Amniotic epithelial cell (primary cell): ENCODE results near the gene DNAAF8.
"Not testable (repeated sequence)": the region's sequence is repeated elsewhere in the genome, so short reads cannot be mapped to it uniquely, and the experiment has no call there.

Source experiments
- DNase-seq: peaks from one replicate; pipeline ENCODE4 v3.0.0-alpha.2; 2010; ENCODE audit warnings: low read depth

The DNAAF8 gene

DNA sequence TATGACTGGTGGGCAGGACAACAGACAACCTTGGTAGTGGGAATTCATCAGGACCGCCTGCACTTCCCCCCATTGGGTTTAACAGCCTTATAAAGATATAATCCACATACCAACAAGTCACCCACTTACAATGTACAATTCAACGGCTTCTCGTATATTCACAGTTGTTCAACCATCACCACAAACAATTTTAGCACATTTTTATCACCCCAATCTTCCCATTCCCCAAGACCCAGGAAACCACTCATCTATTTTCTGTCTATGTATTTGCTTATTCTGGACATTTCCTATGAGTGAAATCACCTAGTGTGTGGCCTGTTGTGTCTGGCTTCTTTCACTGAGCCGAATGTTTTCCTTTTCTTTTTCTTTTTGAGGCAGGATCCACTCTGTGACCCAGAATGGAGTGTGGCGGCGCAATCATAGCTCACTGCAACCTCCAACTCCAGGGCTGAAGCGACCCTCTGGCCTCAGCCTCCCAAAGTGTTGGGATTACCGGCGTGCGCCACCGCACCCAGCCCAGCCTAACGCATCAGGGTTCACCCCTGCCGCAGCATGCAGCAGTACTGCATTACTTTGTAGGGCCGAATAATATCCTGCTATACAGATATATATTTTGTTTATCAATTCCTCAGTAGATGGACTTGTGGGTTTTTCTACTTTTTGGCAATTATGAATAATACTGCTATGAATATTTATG lies 11.1 kb upstream of the DNAAF8 start:
- DNase-seq: peak; percentile 22

DNA sequence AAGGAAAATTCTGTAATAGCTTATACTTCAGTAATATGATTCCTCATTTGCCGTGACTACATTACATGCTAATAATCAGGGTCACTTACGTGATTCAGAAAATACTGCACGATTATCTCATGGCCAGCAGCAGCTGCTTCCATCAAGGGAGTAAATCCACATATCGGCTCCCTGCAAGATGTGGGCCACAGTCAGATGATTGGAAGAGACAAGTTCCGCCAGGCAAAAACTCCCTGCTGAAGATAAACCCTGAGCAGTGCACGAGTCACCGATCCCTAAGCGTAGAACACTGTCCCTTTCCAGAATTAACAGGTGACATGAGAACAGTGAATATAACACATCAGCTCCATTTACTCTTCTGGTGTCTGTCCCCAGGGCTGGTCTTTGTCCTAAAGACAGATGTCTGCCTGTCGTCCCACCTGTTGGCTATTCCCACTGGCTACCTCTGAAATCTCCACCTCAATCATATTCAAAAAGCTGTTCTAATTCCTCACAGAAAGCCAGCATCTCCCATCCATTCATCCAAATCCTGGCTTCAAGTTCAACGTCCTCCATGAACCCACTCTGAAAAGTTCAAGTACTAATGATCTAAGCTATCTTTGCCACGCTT lies 9.6 kb upstream of the DNAAF8 start:
- DNase-seq: no peak

DNA sequence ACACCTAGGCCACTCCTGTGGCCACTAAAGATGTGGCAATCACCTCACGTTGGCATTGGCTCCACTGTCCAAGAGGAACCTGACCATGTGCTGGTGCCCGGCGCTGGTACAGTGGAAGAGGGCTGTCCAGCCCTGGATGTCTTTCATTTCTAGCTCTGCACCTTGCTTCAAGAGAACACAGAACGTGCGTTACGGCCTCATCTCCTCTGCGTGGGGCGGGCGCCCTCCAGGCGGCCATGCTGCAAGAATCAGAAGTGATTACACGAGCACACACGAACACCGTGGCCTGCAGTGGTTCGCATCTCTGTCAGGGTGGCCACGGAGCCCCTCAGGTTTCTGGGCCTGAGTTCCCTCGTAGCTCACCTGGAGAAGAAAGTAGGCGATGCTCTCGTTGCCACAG lies 7.7 kb upstream of the DNAAF8 start:
- DNase-seq: no peak

DNA sequence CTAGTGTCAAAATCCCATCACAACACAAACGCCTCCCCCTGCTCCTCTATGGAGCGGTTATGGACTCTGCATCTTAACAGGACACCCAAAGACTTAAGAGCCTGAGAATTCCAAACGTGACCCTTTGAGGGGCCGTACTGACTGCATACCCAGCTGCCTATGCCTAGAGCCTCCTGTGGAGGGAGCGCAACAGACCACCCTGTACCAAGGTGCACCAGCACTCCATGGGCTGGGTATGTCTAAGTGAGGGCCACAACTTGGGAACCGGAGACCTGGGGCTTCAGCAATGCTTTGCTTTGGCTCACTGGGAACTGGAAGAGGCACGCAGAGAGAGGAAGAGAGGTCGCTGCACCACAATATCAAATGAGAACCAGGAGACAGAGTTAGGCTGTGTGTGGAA lies 5.7 kb upstream of the DNAAF8 start:
- DNase-seq: no peak

DNA sequence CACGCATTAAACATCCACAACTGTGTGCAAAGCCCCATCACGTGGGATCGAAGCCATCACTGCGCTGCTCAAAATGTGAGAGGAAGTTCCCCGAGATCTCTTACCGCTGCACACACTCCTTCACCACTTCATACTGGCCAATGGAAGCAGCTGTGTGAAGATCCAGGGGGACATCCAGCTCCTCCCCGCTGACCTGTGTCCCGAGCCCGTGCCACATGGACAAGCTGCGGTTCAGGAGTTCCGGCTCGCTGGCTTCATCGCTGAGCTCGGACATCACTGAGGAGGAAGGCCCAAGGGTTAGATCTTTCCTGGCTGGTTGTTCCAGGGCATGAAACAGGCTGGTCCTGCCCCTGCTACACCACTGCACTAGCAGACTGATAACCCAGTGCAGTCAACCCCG lies 4.5 kb upstream of the DNAAF8 start:
- DNase-seq: no peak

DNA sequence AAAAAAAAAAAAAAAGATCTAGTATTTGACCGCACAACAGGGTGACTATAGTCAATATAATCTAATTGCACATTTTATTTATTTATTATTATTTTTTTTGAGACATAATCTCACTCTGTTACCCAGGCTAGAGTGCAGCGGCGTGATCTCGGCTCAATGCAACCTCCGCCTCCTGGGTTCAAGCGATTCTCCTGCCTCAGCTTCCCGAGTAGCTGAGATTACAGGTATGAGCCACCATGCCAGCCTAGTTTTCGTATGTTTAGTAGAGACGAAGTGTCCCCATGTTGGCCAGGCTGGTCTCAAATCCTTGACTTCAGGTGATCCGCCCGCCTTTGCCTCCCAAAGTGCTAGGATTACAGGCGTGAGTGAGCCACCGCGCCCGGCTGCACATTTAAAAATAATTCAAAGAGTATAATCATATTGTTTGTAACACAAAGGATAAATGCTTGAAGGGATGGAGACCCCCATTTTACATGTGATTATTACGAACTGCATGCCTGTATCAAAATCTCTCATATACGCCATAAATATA lies 1.1 kb upstream of the DNAAF8 start:
- DNase-seq: no peak

DNA sequence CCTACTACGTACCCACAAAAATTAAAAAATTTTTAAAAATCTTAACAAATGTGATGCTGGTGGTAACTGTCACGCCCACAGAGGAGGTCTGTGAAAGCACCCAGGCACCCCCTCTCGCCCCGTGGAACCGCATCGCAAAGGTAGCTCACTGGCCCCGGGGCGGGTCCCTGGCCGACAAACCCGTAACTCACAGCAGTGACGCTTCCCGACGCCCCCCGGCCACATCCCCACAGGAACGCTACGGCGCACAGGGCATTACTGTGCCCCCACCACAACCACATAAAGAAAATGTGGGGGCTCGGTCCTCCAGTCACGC lies 632 bp upstream of the DNAAF8 start:
- no peak for DNase-seq

DNA sequence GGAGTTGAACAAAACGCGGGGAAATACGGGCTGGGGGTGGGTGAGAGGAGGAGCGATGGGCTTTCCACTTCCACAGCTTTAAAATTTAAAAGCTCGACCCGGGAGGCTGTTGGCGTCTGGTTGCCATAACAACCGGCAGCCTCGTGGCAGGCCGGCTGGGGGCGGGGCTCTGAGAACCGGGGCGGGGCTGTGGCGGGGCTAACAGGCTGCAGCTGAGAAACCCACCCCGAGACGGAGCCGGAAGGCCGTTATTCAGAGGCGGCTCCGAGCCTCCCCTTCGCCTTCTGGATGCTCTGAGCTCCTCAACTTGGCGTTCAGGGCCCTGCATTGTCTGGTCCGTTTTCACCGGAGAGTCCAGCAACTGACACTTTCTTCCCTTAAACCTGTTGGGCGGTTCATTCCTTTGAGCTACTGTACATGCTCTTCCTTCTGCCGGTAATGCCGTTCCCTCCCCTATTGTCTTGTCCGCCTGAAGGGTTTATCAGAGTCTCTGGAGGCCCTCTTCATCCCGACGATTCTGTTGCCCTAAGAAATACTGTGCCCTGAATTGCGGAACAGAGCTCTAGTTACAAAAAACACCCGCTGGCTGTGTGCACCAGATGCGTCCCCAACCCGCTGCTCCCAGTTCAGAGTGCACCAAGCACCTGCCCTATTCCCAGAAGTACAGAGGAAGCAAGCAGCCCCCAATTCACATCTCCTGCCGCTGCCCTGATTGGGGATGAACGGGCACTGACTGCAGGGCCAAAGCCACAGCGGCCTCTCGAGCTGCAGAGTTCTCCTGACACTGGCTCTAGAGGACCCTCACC lies 596 bp downstream of the DNAAF8 start:
- DNase-seq: peak; percentile 62

DNA sequence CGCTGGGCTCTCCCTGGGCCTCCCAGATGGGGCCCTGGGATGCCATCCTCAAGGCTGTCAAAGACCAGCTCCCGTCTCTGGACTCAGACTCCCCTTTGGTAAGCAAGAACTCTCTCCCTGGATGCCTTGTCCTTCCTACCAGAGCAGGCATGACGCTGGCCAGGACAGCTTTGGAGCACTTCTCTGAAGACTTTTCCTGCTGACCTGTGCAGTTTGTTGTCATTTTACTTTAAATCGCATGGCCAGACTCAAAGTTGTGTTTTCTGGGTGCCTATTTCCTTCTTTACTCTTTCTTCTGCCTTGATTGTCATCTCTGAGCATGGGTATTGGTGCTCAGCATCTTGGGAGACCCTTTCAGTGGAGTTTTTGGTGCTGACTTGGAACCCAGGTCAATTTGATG lies 2.2 kb downstream of the DNAAF8 start:
- no peak for DNase-seq

DNA sequence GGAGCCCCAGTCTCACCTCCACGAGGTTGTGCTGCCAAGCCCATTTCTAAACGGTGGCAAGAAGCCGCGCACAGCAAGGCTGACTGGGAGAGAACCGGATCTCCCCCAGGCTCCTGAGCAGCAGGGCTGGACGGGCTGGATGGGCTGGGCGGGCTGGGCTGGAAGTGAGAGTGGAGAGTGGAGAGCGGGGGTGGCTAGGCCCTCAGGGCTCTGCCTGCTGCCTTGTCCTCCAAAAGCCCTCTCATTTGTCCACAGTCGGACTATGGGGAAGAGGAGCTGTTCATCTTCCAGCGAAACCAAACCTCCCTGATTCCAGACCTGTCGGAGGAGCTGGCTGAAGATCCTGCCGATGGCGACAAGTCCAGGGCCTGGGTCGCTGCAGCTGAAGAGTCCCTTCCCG lies 3.2 kb downstream of the DNAAF8 start:
- DNase-seq: no peak

DNA sequence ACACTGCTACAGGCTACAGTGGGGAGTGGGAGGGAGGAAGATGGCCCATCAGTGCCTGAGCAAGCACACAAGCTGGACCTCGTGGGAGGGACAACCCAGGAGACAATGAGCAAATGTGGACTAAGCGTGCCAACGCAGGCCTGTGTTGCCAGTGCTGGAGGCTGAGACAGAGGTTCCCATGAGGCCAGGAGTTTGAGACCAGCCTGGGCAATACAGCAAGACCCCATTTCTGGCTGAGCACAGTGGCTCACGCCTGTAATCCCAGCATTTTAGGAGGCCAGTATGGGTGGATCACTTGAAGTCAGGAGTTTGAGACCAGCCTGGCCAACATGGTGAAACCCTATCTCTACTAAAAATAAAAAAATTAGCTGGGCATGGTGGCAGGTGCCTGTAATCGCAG lies 4.0 kb downstream of the DNAAF8 start:
- DNase-seq: not testable (repeated sequence)

DNA sequence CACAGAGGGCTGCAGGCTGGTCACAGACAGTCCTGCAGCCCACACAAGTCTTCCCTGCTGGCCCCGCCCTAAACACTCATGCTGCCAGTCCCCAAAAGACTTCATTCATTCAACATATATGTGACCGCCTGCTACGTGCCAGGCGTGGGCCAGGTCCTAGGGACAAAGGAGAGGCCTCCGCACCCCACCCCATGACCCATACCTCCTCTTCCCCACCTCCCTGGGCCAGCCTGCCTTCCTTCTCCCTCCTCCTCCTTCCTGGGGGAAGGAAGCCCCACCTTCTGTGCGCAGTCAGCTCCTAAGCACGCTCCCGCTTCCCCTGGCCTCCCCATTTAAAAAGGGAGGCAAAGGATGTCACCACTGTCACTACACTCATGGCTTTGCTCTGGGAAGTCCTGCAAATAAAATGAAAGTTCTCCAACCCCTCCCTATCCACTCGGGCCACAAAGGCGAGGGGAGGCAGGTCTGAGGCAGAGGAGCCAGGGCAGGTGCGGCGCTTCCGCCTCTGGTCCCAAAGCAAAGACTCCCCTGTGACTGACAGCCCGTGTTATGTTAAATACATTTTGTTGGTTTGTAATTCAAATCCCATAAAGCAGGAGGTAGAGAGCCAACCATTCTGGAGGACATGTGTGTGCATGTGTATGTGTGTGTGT lies 9.0 kb downstream of the DNAAF8 start:
- no peak for DNase-seq

DNA sequence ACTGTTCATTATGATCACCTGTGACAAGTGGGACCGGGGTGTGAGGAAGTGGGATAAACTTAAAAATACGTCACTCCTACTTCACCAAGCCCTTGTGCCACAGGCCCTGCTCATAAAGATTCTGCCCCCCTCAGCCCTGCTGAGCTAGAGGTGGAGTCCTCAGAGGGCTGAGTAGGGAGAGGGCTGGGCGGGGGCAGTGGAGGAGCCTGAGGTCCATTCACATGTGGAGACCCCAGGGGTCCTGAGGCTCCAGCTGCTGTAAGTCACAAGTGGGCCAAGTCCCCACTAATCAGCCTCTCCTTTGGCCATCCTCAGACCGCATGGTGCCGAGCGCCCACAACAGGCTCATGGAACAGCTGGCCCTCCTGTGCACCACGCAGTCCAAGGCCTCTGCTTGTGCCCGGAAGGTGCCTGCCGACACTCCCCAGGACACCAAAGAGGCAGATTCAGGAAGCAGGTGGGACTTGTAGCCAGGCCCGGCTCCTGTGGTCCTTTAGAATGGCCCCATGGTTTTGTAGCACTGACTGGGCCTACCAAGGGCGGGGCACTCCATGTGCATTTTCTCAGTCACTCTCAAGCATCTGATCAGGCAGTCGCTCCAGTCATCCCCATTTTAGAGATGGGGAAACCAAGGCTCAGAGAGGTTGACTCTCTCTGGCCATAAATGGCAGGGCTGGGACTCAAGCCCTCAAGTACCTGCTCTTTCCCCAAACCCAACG lies 10.4 kb downstream of the DNAAF8 start:
- DNase-seq: no peak

DNA sequence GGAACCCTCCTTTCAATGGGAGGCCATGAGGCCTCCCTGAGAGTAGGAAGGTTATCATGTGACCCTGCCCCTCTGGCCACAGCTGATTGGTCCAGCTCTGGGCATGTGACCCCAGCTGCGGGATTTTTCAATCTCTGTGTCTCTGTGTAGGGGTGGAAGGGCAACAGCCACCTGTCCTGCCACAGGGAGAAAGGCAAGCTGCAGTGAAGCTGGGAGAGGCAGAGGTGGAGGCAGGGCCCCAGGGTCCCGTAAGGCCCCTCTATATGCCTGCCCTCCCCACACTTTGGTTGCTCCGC lies 10.9 kb downstream of the DNAAF8 start:
- no peak for DNase-seq

DNA sequence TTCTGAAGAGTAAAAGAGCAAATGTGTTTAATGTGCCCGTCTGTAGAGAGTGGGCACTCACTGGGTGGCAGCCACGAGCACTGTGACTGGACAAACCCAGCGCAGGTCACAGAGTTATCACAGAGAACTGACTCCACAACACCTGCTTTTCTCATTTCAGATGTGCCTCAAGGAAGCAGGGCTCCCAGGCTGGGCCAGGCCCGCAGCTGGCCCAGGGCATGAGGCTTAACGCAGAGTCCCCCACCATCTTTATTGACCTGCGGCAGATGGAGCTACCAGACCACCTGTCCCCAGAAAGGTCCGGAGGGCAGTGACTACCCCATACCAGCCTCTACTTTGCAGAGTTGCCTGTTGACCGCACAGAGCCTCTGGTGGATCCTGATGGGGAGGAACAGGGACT lies 11.9 kb downstream of the DNAAF8 start:
- DNase-seq: no peak

DNA sequence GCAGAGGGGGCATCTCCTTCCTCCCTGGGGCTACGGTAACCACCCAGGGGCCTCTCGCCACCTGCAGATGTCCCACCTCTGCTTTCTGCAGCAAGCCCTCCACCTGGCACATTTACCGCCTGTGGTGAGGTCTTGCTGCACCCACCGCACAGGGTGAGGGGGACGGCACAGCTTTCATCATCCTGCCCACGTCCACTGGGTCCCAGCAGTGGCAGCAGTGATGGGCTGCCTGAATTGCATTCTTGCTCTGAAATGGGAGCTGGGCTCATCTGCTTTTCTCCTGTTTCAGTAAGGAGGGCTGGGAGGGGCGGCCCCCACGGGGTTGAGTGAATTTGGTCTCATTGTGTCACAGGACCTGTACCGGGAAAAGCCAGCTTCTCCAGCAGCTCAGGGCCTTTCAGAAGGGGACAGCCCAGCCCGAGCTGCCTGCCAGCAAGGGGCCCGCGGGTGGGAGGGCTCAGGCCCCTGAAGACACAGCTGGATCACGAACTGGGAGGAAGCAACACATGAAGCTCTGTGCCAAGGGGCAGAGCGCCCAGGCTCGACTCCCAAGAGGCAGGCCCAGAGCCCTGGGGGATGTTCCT lies 12.7 kb downstream of the DNAAF8 start:
- DNase-seq: no peak

DNA sequence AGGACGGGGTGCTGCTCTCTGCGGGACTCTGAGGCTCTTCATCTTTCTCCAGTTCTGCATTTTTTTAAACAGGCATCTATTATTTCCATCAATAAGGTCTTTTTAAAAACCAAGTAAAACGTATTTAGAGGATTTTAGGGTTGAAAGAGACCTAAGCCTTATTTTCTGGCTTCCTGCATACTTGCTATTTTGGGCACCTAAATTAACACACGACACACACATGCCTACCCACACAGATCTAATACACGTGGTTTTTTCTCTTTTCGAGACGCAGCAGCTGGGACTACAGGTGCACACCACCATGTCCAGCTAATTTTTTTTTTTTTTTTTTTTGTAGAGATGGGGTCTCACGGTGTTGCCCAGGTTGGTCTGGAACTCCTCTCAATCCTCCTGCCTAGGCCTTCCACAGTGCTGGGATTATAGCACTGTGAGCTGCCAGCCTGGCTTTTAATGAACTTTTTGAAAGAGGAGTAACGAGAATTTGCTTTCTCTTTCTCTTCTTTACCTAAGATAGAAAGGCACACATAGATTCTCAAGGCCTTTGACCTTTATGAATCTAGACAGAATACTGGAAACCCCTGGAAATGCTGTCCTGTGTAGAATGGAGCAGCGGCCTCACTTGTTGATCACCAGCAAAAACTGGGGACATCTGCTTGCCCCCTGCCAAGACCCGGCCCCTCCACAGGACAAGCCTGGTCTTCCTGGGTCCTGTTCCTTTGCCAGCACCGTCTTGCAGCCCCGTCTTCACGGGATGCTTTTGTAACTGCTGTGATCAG lies 13.8 kb downstream of the DNAAF8 start:
- no peak for DNase-seq

DNA sequence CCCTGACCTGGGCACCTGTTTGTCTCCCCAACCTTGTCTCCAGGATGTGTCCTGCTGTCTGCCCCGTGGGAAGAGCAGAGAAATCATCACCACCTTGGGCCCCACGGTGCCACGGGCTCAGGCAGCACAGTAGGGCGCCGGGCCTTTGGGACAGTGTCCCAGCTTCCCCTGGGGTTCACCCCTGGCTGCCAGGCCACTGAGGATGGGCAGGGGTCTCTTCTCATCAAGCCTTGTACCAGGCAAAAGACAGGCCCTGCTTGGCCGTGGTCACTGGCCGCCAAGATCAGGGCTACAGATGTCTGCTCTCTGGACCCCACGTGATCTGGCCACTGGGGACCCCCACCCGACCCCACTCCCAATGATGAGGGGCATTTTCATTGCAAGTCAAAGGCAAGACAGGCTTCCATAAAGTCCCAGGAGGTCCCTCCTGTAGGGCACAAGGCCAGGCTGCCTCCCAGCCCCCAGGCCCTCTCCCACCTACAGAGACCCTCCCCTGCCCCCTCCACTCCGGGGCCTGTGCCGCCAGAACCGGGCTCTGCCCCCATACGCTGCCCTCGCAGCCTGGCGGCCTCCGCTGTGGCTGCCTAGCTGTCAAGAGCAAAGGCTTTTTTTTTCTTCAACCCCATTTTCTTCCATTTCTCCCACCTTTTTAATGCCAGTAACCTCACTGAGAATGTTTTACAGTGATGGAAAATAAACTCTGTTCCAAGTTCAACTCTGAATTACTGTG lies 14.5 kb downstream of the DNAAF8 start:
- no peak for DNase-seq

DNA sequence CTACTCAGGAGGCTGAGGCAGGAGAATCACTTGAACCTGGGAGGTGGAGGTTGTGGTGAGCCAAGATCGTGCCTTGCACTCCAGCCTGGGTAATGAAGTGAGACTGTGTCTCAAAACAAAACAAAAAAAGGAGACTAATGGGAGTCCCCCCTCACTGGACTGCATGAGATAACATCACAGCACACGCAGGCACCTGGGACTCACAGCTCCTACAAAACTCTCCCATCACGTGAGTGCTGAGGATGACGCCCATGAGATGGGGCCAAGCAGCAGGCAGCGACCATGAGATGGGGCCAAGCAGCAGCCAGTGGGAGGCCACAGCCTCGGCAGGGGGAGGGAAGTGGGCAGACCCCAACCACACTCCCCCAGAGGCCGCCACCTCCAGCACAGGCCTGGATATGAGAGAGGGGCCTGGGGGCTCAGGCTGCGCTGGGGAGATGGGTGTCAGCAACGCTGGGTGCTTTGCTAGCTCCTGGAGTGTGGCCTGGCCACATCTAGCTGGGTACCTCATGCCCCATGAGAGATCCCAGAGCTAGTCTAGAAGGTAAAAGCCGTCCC lies 15.4 kb downstream of the DNAAF8 start:
- DNase-seq: no peak

DNA sequence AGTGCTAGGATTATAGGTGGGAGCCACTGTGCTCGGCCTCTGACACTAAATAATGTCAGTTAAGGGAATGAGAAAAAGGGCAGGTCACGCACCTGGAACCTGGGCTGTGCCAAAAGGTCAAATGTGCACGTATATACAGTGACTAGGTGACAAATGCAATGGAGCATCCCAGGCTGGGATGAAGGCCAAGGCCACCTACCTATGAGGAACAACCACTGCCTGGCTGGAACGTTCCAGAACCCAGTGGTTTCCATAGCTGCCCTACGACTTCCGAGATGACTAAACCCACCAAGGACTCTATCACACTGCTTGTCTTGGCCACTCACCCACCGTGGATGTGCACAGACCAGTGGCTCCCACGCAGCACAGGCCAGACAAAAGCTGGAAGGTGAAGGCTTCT lies 16.6 kb downstream of the DNAAF8 start:
- no peak for DNase-seq
